Keratinocyte (primary cell): Measurements from ENCODE around the gene STAC.

Source experiments
- EZH2 ChIP-seq: IDR thresholded peaks from one replicate; pipeline ENCODE4 v1.6.1; 2012; ENCODE audit warnings: inconsistent platforms, mild to moderate bottlenecking, low read length, moderate library complexity
- TF ChIP-seq, protein P1 (sequence below), 3 experiments: IDR thresholded peaks in 1 of 3; conservative IDR thresholded peaks in 1 of 3; optimal IDR thresholded peaks in 1 of 3; 2 replicates in 2 of 3; 3 replicates in 1 of 3; pipeline versions ENCODE3 to v1.5.1; 2011; ENCODE audit warnings: low read length in 3 of 3, mild to moderate bottlenecking in 3 of 3, moderate library complexity in 2 of 3, control low read depth in 1 of 3, inconsistent platforms in 1 of 3; ENCODE audit not compliant: insufficient read depth in 2 of 3; ENCODE audit errors: extremely low read depth in 1 of 3

GRCh38 chr3:36372534-36372935 lies 7.8 kb upstream of the STAC start:
- TF ChIP-seq, protein P1, sequence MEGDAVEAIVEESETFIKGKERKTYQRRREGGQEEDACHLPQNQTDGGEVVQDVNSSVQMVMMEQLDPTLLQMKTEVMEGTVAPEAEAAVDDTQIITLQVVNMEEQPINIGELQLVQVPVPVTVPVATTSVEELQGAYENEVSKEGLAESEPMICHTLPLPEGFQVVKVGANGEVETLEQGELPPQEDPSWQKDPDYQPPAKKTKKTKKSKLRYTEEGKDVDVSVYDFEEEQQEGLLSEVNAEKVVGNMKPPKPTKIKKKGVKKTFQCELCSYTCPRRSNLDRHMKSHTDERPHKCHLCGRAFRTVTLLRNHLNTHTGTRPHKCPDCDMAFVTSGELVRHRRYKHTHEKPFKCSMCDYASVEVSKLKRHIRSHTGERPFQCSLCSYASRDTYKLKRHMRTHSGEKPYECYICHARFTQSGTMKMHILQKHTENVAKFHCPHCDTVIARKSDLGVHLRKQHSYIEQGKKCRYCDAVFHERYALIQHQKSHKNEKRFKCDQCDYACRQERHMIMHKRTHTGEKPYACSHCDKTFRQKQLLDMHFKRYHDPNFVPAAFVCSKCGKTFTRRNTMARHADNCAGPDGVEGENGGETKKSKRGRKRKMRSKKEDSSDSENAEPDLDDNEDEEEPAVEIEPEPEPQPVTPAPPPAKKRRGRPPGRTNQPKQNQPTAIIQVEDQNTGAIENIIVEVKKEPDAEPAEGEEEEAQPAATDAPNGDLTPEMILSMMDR (optimal IDR thresholded peaks at IDR 0.05 in 1 of 3, IDR thresholded peaks at IDR 0.05 in 1 of 3, conservative IDR thresholded peaks at IDR 0.05 in 1 of 3; ENCODE audit: extremely low read depth in 1 of 3, insufficient read depth in 2 of 3, low read length in 3 of 3), result no peak
- no peak for TF ChIP-seq EZH2
